NCI-H69 (cell line): Measurements from ENCODE around the gene NUCB1.
A peak's percentile ranks its signal among the peaks of the same experiment; 100 is the strongest.
"Not testable (repeated sequence)": the region's sequence is repeated elsewhere in the genome, so short reads cannot be mapped to it uniquely, and the experiment has no call there.

Experiments
- DNase-seq: peaks from one replicate; lab custom pipeline; 2025; lab: John Stamatoyannopoulos, UW

NUCB1 gene

GRCh38 chr19:48874303-48875135 is 25.6 kb upstream of the NUCB1 start:
- DNase-seq: peak; percentile 66

- not testable (repeated sequence) for DNase-seq
Measured at GRCh38 chr19:48876043-48876981, 23.8 kb upstream of the NUCB1 start.

GRCh38 chr19:48877855-48878195 is 22.3 kb upstream of the NUCB1 start:
- DNase-seq: no peak

- DNase-seq: no peak
Measured at GRCh38 chr19:48878196-48879024, 21.7 kb upstream of the NUCB1 start.

- no peak for DNase-seq
Measured at GRCh38 chr19:48879025-48879637, 21.0 kb upstream of the NUCB1 start.

GRCh38 chr19:48879696-48880095 is 20.4 kb upstream of the NUCB1 start:
- DNase-seq: not testable (repeated sequence)

GRCh38 chr19:48881741-48882657 is 18.1 kb upstream of the NUCB1 start:
- no peak for DNase-seq

- no peak for DNase-seq
Measured at GRCh38 chr19:48883726-48884125, 16.4 kb upstream of the NUCB1 start.

GRCh38 chr19:48887861-48888612 is 12.1 kb upstream of the NUCB1 start:
- no peak for DNase-seq

- not testable (repeated sequence) for DNase-seq
Measured at GRCh38 chr19:48889496-48889895, 10.6 kb upstream of the NUCB1 start.

- no peak for DNase-seq
Measured at GRCh38 chr19:48890551-48890950, 9.6 kb upstream of the NUCB1 start.

- no peak for DNase-seq
Measured at GRCh38 chr19:48895226-48895625, 4.9 kb upstream of the NUCB1 start.

GRCh38 chr19:48896191-48896720 is 3.9 kb upstream of the NUCB1 start:
- DNase-seq: peak; percentile 69

- DNase-seq: no peak
Measured at GRCh38 chr19:48897181-48897580, 2.9 kb upstream of the NUCB1 start.

- not testable (repeated sequence) for DNase-seq
Measured at GRCh38 chr19:48899386-48899749, 744 bp upstream of the NUCB1 start.

GRCh38 chr19:48900477-48901406 is 630 bp downstream of the NUCB1 start:
- peak; percentile 22 for DNase-seq

- DNase-seq: not testable (repeated sequence)
Measured at GRCh38 chr19:48902291-48902690, 2.2 kb downstream of the NUCB1 start.

- not testable (repeated sequence) for DNase-seq
Measured at GRCh38 chr19:48903788-48904187, 3.7 kb downstream of the NUCB1 start.
